Trophoblast cell (in vitro differentiated cells and primary cell): Measurements from ENCODE around the gene LBH.

Experiments
- DNase-seq, 2 donors: peaks; one replicate each; pipeline ENCODE4 v3.0.0-alpha.2; 2016
- H2AFZ ChIP-seq: 2 replicates; pipeline ENCODE4 v1.6.1; 2013; ENCODE audit warnings: low read length, moderate library complexity, mild to moderate bottlenecking; ENCODE audit not compliant: insufficient read depth, poor library complexity
- H2AK5ac ChIP-seq: 2 replicates; pipeline ENCODE4 v1.6.1; 2013; ENCODE audit warnings: mild to moderate bottlenecking, low read length
- H2BK120ac ChIP-seq: 2 replicates; pipeline ENCODE4 v1.6.1; 2013; ENCODE audit warnings: low read length, mild to moderate bottlenecking, moderate library complexity; ENCODE audit not compliant: insufficient read depth, poor library complexity
- H2BK12ac ChIP-seq: 2 replicates; pipeline ENCODE4 v1.6.1; 2013; ENCODE audit warnings: mild to moderate bottlenecking, low read length, moderate library complexity
- H2BK5ac ChIP-seq: 2 replicates; pipeline ENCODE4 v1.6.1; 2013; ENCODE audit warnings: low read length, low read depth, moderate library complexity, mild to moderate bottlenecking; ENCODE audit not compliant: poor library complexity
- H3K14ac ChIP-seq: 2 replicates; pipeline ENCODE4 v1.6.1; 2013; ENCODE audit warnings: mild to moderate bottlenecking, low read length
- H3K18ac ChIP-seq: 2 replicates; pipeline ENCODE4 v1.6.1; 2013; ENCODE audit warnings: mild to moderate bottlenecking, low read length
- H3K23ac ChIP-seq: 2 replicates; pipeline ENCODE4 v1.6.1; 2013; ENCODE audit warnings: low read length
- H3K27ac ChIP-seq: 2 replicates; pipeline ENCODE4 v1.5.1; 2013; ENCODE audit warnings: low read depth, mild to moderate bottlenecking, inconsistent platforms, low read length, moderate library complexity
- H3K27me3 ChIP-seq: 2 replicates; pipeline ENCODE4 v1.6.1; 2013; ENCODE audit warnings: inconsistent platforms, mild to moderate bottlenecking, low read length, moderate library complexity; ENCODE audit not compliant: insufficient read depth
- H3K36me3 ChIP-seq, 2 experiments: 1 replicate in 1 of 2; 2 replicates in 1 of 2; pipeline ENCODE4 v1.6.1; 2013; ENCODE audit warnings: low read length in 2 of 2, mild to moderate bottlenecking in 2 of 2, moderate library complexity in 1 of 2; ENCODE audit not compliant: insufficient read depth in 2 of 2, control insufficient read depth in 1 of 2
- H3K4ac ChIP-seq: 2 replicates; pipeline ENCODE4 v1.6.1; 2013; ENCODE audit warnings: low read depth, mild to moderate bottlenecking, low read length, moderate library complexity
- H3K4me1 ChIP-seq, 2 experiments: 1 replicate in 1 of 2; 2 replicates in 1 of 2; pipeline ENCODE4 v1.6.1; 2013; ENCODE audit warnings: low read length in 2 of 2, mild to moderate bottlenecking in 2 of 2, moderate library complexity in 1 of 2; ENCODE audit not compliant: insufficient read depth in 2 of 2, control insufficient read depth in 1 of 2
- H3K4me2 ChIP-seq: 2 replicates; pipeline ENCODE4 v1.6.1; 2013; ENCODE audit warnings: inconsistent platforms, mild to moderate bottlenecking, low read length, moderate library complexity
- H3K4me3 ChIP-seq: 2 replicates; pipeline ENCODE4 v1.5.1; 2013; ENCODE audit warnings: mild to moderate bottlenecking, low read depth, low read length, inconsistent platforms
- H3K79me1 ChIP-seq: one replicate; pipeline ENCODE4 v1.6.1; 2013; ENCODE audit warnings: low read length
- H3K79me2 ChIP-seq: 2 replicates; pipeline ENCODE4 v1.6.1; 2013; ENCODE audit warnings: low read length, mild to moderate bottlenecking; ENCODE audit not compliant: control insufficient read depth, insufficient read depth, poor library complexity
- H3K9ac ChIP-seq: 2 replicates; pipeline ENCODE4 v1.6.1; 2013; ENCODE audit warnings: mild to moderate bottlenecking, low read length
- H3K9me3 ChIP-seq: 2 replicates; pipeline ENCODE4 v1.6.1; 2013; ENCODE audit warnings: low read depth, mild to moderate bottlenecking, control low read depth, inconsistent platforms, low read length; ENCODE audit not compliant: insufficient read depth
- H4K12ac ChIP-seq: 2 replicates; pipeline ENCODE4 v1.6.1; 2013; ENCODE audit warnings: low read depth, mild to moderate bottlenecking, low read length, moderate library complexity
- H4K8ac ChIP-seq: 2 replicates; pipeline ENCODE4 v1.6.1; 2013; ENCODE audit warnings: low read depth, mild to moderate bottlenecking, low read length, moderate library complexity
- H4K91ac ChIP-seq: one replicate; pipeline ENCODE4 v1.6.1; 2013; ENCODE audit warnings: low read depth, mild to moderate bottlenecking, low read length, moderate library complexity
- WGBS: extraction: QIAGEN DNeasy Blood & Tissue Kit; methylation state at CpG from one replicate; pipeline ENCODE4 v1.1.7; 2013; ENCODE audit warnings: missing lambda C conversion rate; ENCODE audit not compliant: insufficient read length, insufficient coverage; ENCODE audit errors: extremely low coverage; 5-methylcytosine and 5-hydroxymethylcytosine counted together

The LBH gene

DNA sequence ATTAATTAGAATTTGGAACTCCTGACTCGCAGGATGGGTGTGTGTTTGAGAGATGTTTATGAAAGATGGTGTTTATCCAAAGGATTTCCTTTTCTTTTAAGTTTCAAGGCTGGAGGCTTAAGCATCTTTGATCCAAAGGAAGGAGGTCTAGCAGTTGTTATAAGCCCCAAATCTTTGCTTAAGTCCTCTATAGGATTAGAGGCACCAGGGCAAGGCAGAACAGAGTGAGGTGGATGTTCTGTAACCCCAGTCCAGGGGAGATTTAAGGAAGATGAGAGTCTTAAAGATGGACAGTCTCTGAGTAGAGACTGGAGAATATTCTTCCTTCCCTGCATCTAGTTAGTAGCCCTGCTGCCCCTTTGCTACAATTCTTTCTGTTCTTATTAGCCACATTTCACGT lies 17.5 kb downstream of the LBH start:
- Histone ChIP-seq H3K4me3 (no peak overlapping the region), H3K23ac (no peak overlapping the region), H3K9me3 (no peaks in the 10 kb centered on the region), H4K91ac (no peak overlapping the region), H3K79me2 (no peaks in the 10 kb centered on the region), H3K36me3 (peaks cover 7 to 8% of the 10 kb centered on the region in 2 experiments), H2BK120ac (no peak overlapping the region), H2AK5ac (no peak overlapping the region), H3K4ac (no peak overlapping the region), H3K9ac (no peak overlapping the region), H3K27me3 (no peaks in the 10 kb centered on the region), H3K14ac (no peak overlapping the region), H2AFZ (no peak overlapping the region), H4K8ac (no peak overlapping the region), H2BK12ac (no peak overlapping the region), H3K4me2 (no peak overlapping the region), H2BK5ac (no peak overlapping the region), H3K27ac (no peak overlapping the region), H4K12ac (no peak overlapping the region), H3K18ac (no peak overlapping the region), H3K79me1 (peaks cover 3% of the 10 kb centered on the region), H3K4me1 (peaks cover 18 to 34% of the 10 kb centered on the region in 2 experiments)
- no peak for DNase-seq
- WGBS = no CpG with 5 or more reads among the region's 2 CpGs

- no peak overlapping the region for H3K9ac ChIP-seq
- H3K9me3 ChIP-seq = no peaks in the 10 kb centered on the region
- no CpG with 5 or more reads among the region's 7 CpGs for WGBS
These were observed 18.0 kb downstream of the LBH start for GRCh38 chr2:30249354-30249753.

GRCh38 chr2:30250421-30250820 lies 19.1 kb downstream of the LBH start:
- no peak overlapping the region for H4K91ac ChIP-seq
- no peak overlapping the region for H2AK5ac ChIP-seq
- H2BK12ac ChIP-seq = no peak overlapping the region
- no peak overlapping the region for H3K23ac ChIP-seq
- H3K27me3 ChIP-seq = no peaks in the 10 kb centered on the region
- DNase-seq = peak in 1 of 2 donors; percentile 50
- no CpG with 5 or more reads among the region's 6 CpGs for WGBS
- no peak overlapping the region for H2BK5ac ChIP-seq
- H3K9me3 ChIP-seq = no peaks in the 10 kb centered on the region
- peaks cover 19 to 38% of the 10 kb centered on the region in 2 experiments for H3K4me1 ChIP-seq
- no peak overlapping the region for H3K18ac ChIP-seq
- H3K27ac ChIP-seq = no peak overlapping the region
- no peak overlapping the region for H2AFZ ChIP-seq
- no peak overlapping the region for H4K8ac ChIP-seq
- H3K79me1 ChIP-seq = peaks cover 9% of the 10 kb centered on the region
- no peaks in the 10 kb centered on the region for H3K79me2 ChIP-seq
- H3K9ac ChIP-seq = no peak overlapping the region
- H3K14ac ChIP-seq = no peak overlapping the region
- peaks cover 6 to 15% of the 10 kb centered on the region in 2 experiments for H3K36me3 ChIP-seq
- no peak overlapping the region for H2BK120ac ChIP-seq
- no peak overlapping the region for H3K4me3 ChIP-seq
- H3K4me2 ChIP-seq = no peak overlapping the region
- H4K12ac ChIP-seq = no peak overlapping the region
- H3K4ac ChIP-seq = no peak overlapping the region

More at GRCh38 chr2:30249354-30249753, 18.0 kb downstream of the LBH start:
- Histone ChIP-seq H4K8ac (no peak overlapping the region), H3K27me3 (no peaks in the 10 kb centered on the region), H2BK5ac (no peak overlapping the region), H3K4me3 (no peak overlapping the region), H3K27ac (no peak overlapping the region), H3K18ac (no peak overlapping the region), H3K14ac (no peak overlapping the region), H4K12ac (no peak overlapping the region), H3K36me3 (peaks cover 4 to 8% of the 10 kb centered on the region in 2 experiments), H3K23ac (no peak overlapping the region), H2BK12ac (no peak overlapping the region), H3K79me2 (no peaks in the 10 kb centered on the region), H3K4ac (no peak overlapping the region), H4K91ac (no peak overlapping the region), H2BK120ac (no peak overlapping the region), H3K79me1 (peaks cover 5% of the 10 kb centered on the region), H3K4me2 (no peak overlapping the region), H2AK5ac (no peak overlapping the region), H3K4me1 (peaks cover 19 to 35% of the 10 kb centered on the region in 2 experiments), H2AFZ (no peak overlapping the region)
- DNase-seq = no peak

- H4K8ac ChIP-seq = peak overlapping the region; percentile 21
These were observed 21.7 kb downstream of the LBH start for GRCh38 chr2:30252723-30253701.

More at GRCh38 chr2:30252723-30253701, 21.7 kb downstream of the LBH start:
- Histone ChIP-seq H3K27me3 (no peaks in the 10 kb centered on the region), H2BK12ac (peak overlapping the region; percentile 81), H3K14ac (peak overlapping the region; percentile 51), H4K91ac (peak overlapping the region; percentile 58), H3K36me3 (peaks cover 28 to 35% of the 10 kb centered on the region in 2 experiments), H3K18ac (peak overlapping the region; percentile 62), H3K9me3 (no peaks in the 10 kb centered on the region), H3K79me2 (no peaks in the 10 kb centered on the region), H2AK5ac (no peak overlapping the region), H3K79me1 (peaks cover 9% of the 10 kb centered on the region), H4K12ac (no peak overlapping the region), H3K23ac (no peak overlapping the region), H2BK5ac (peak overlapping the region; percentile 29), H2BK120ac (peak overlapping the region; percentile 66), H2AFZ (no peak overlapping the region), H3K4me1 (peaks cover 19 to 38% of the 10 kb centered on the region in 2 experiments), H3K4me3 (no peak overlapping the region), H3K9ac (no peak overlapping the region), H3K4ac (peak overlapping the region; percentile 6), H3K27ac (peak overlapping the region; percentile 75), H3K4me2 (peak overlapping the region; percentile 5)
- WGBS = no CpG with 5 or more reads among the region's 7 CpGs
- DNase-seq = peak; percentile 94 to 95
